ENCODE measurements around the gene DIP2A.

DNA sequence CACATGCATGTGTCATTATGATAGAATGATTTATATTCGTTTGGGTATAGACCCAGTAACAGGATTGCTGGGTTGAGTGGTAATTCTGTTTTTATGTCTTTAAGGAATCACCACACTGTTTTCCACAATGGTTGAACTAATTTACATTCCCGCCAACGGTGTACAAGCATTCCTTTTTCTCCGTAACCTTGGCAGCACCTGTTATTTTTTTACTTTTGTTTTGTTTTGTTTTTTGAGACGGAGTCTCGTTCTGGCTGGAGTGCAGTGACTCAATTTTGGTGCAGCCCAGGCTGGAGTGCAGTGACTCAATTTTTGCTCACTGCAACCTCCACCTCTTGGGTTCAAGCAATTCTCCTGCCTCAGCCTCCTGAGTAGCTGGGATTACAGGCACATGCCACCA is 154.7 kb downstream of the DIP2A start:
- TF ChIP-seq CTCF (IDR thresholded peaks at IDR 0.05; ENCODE audit: poor library complexity): no peak
- TF ChIP-seq EZH2phosphoT487 (IDR thresholded peaks at IDR 0.05; ENCODE audit: low read depth, severe bottlenecking, unreplicated experiment): no peak

Data from hepatocyte (in vitro differentiated cells).